Measurements from ENCODE around the gene CHCHD1.

- no peak for TF ChIP-seq CTCF (IDR thresholded peaks at IDR 0.05)
- TF ChIP-seq ZFX (IDR thresholded peaks at IDR 0.05; ENCODE audit: borderline replicate concordance): no peak
Measured at GRCh38 chr10:73817826-73818225, 36.0 kb downstream of the CHCHD1 start.
